IPS-NIHi7 (cell line): ENCODE data around the gene FBXO17.
"Not testable (repeated sequence)": the region's sequence is repeated elsewhere in the genome, so short reads cannot be mapped to it uniquely, and the experiment has no call there.

Source experiments
- DNase-seq: peaks from one replicate; pipeline ENCODE4 v3.0.0; 2012; ENCODE audit warnings: mixed read lengths; ENCODE audit errors: extremely low spot score

The FBXO17 gene

DNA sequence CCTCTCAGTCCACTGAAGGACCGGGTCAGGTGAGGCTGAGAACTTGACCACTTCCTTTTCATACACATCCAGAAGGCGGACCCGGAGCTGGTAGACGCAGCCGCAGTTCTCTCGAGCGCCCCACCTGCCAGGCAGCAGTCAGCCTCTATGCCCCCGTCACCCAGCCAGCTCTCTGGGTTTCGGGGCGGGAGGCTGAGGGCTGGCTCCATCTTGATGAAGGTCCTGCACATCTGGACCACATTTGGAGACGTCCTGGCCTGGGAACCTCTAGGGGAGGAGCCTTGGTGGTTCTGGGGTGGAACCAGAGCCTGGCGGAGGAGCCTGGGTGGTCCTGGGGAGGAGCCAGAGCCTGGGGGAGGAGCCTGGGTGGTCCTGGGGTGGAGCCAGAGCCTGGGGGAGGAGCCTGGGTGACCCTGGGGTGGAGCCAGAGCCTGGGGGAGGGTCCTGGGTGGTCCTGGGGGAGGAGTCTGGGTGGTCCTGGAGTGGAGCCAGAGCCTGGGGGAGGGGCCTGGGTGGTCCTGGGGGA is 30.5 kb downstream of the FBXO17 start:
- DNase-seq: no peak

GRCh38 chr19:38942471-38943181 is 32.9 kb downstream of the FBXO17 start:
- DNase-seq: no peak

GRCh38 chr19:38941979-38942378 is 33.6 kb downstream of the FBXO17 start:
- DNase-seq: no peak

GRCh38 chr19:38941466-38941865 is 34.1 kb downstream of the FBXO17 start:
- DNase-seq: not testable (repeated sequence)

GRCh38 chr19:38939957-38940356 is 35.6 kb downstream of the FBXO17 start:
- no peak for DNase-seq

DNA sequence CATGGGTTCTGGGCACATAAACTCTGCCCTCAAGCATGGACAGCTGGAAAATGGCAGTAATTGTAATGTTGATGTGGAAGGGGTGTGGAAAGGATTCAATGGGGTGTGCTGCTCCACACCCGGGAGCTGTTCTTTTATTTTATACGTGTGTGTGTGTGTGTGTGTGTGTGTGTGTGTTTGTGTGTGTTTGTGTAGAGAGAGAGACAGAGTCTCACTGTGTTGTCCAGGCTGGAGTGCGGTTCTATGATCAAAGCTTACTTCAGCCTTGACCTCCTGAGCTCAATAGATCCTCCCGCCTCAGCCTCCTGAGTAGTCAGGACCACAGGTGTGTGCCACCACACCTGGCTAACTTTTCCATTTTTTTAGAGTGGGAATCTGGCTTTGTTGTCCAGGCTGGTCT is 42.0 kb downstream of the FBXO17 start:
- no peak for DNase-seq

DNA sequence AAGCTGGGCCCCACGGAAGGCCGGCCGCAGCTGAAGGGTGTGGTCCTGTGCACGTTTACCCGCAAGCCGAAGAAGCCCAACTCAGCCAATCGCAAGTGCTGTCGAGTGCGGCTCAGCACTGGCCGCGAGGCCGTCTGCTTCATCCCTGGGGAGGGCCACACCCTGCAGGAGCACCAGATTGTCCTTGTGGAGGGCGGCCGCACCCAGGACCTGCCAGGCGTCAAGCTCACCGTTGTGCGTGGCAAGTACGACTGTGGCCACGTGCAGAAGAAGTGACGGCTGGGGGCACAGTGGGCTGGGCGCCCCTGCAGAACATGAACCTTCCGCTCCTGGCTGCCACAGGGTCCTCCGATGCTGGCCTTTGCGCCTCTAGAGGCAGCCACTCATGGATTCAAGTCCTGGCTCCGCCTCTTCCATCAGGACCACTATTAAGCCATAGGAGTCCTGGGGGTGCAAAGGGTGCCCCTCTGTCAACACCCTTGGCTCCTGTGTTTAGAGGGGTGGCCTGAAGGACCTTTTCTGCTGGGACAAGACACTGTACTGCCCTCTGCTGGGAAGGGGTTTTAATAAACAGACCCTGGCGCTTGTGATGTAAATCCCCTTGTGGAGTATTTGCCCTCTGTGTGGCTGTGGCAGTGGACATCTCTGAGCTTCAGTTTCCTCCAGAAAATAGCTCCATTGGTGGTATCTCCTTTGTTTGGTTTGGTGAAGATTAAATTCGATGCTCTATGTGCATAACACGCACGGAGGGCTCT is 42.9 kb downstream of the FBXO17 start:
- no peak for DNase-seq

GRCh38 chr19:38931521-38931793 is 44.1 kb downstream of the FBXO17 start:
- DNase-seq: no peak

GRCh38 chr19:38930776-38931520 is 44.6 kb downstream of the FBXO17 start, which contains the start of gene MRPS12:
TSS of gene MRPS12 (plus strand) at chr19:38930944. CDS start at chr19:38931295, 351 bp downstream.
- DNase-seq: peak; percentile 99

DNA sequence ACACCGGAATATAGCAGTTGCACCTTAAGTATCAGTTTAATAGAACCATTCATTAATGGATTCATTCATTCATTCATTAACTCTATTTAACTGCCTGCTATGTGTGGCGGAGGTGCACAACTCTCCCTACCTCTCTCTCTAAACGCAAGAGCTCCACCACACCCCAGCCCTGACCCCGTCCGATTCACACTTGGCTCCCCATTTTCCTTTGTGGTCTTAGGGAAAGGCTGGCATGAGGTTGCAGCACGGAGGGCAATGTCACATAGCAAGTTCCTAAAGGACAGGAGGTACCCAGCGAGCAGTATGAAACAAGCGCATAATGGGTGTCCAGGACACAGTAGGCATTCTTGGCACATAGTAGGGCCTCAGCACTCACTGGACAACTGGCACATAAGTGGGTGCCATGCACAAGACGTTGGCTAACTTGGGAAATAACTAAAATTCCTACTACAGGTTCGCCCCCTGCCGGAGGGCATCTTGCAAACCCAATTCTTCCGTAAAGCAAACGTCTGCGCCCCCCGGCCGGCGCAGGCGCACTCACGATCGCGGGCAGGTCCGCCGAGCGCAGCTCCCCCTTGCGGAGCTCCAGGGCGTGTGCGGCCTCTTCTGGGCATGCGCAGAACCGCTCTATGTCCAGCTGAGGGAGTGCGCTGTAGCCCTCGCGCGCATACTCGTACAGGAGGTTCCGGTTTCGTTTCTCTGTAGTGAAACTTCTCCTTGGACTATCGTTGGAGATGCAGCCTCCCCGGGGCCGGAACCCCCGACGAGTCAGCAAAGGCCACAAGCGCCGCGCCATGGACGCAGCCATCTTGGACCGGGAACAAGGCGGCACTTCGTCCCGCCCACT is 45.4 kb downstream of the FBXO17 start, which contains the start of gene SARS2:
TSS of gene SARS2 (minus strand) at position 835 of the 847 bp plus-strand sequence. CDS start at position 808, 27 bp downstream.
- DNase-seq: peak; percentile 98

DNA sequence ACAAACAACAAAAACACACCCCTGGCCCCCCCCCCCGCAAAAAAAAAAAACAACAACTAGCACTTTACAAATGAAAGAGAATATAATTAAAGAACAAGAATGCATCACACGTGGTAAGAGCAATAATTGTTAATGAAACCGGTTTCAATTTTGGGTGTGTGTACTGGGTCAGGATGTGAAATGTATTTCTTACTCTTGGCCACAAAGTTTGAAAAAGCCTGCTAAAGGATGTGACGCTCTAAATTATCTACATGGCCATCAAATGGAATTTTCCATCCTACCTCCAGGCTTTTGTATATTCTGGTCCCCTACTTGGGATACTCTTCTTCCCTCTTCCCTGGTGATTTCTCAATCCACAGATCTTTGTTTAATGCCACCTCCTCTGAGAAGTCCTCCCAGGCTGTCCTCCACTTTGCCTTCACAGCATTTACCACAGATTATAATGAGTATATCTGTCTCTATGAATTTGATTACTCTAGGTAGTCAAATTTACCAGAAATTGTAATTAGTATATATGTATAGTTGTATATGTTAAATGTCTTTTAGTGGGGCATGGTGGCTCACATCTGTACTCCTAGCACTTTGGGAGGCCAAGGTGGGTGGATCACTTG is 47.0 kb downstream of the FBXO17 start:
- no peak for DNase-seq

- no peak for DNase-seq
Observed at GRCh38 chr19:38924388-38924787, 51.2 kb downstream of the FBXO17 start.

DNA sequence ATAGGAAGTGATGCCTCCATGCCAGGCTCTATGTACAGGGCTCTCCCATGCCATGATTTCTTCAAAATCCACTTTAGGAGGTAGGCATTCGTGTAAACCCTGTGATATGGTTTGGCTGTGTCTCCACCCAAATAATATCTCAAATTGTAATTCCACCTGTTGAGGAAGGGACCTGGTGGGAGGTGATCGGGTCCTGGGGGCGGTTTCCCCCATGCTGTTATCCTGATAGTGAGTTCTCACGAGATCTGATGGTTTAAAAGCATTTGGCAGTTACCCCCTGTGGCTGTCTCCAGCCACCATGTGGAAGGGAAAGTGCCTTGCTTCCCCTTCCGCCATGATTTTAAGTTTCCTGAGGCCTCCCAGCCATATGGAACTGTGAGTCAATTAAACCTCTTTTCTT is 53.1 kb downstream of the FBXO17 start:
- no peak for DNase-seq

DNA sequence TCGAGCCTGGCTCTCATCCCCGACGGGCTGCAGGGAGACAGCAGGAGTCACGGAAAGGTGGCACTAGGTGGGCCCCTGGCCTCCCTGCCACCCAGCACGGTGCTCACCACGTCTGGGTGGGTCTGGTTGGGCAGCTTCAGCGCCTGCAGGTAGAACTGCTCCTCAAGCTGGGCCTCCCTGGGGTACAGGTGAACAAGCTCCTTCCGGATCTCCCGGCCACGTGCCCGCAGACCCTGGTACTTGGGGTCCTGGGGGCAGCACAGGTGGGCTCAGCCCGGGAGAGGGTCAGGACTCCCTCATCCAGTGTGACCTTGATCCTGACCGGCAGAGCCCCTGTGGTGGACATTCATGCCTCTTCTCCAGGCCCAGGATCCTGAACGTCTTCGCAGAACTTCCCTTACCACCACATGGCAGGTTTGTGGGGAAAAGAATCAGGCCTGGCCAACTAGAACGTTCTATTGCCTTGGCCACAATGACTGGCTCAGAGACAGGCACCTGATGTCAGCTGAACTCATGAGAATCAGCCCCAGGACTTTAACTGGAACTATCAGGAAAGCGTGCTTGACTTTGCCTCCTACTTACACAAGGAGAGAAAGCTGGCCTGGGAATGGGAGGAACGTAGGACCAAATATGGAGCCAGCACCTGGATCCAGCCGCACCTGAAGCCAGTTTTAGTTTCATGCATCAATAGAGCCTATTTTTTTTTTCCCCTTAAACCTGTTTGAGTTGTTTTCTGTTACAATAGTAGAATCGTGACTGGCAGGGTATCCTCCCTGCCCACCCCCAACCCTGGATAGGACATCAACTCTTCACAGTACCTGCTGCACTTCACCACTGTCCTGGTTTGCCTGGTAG is 53.9 kb downstream of the FBXO17 start:
- no peak for DNase-seq

- no peak for DNase-seq
Observed at GRCh38 chr19:38920602-38921419, 54.7 kb downstream of the FBXO17 start.

DNA sequence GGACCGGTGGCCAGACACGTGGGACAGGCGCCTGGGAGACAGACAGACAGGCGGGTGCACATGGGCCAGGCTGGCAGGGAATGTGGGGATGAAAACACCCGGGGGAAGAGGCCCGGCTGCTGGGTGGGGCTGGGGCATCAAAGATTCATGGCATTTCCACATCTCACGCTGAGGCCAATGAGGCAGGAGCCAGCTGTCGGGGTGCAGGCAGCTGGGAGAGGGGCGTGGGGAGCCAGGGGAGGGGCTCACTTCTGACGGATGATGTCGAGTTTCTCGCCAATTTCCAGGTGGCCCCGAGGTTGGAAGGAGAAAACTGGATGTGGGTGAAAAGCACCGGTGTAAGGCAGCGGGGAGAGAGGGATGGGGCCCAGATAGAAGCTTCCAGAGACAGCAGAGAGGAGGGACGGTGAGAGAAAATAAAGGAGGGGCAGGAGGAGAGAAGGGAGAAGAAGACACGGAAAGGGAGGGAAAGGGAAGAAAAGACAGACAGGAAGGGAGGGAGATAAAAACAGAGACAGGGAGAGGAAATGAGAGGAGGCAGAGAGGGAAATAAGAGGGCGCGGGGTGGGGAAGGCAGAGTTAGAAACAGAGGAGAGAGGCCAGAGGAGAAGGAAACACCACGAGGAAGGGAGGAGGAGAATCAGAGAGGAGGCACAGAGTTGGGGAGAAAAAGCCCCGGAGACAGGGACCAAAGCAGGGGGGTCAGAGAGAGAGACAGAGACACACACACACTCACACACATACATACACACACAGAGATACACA is 55.5 kb downstream of the FBXO17 start:
- DNase-seq: no peak

DNA sequence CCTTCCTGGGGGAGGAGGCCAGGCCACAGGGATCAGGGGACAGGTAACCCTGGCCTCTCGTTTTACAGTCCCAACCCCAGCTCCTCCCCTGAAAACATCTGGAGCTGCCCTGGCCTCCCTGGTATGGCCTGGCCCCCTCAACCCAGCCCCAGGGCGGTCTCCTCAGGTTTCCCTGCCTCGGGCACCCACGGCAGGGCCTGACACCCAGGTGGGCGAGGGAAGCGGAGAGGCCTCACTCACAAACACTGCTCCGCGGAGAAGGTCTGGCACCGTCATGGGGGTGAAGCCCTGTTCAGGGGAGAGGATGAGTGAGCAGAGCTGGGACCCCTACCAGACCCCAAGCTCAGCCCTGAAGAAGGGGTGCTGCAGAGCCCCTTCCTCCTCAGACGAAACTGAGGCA is 57.0 kb downstream of the FBXO17 start:
- no peak for DNase-seq

- no peak for DNase-seq
Observed at GRCh38 chr19:38917921-38918491, 57.5 kb downstream of the FBXO17 start.
